ENCODE results near the gene ALG10B.

ALG10B gene

GRCh38 chr12:38374751-38375150 lies 58.2 kb downstream of the ALG10B start:
- no peak for DNase-seq (ENCODE audit: low read depth, low spot score)
